ENCODE measurements around the gene GON4L. TPM values are rescaled to one million over a fixed set of nuclear protein-coding genes. Genes with fewer than 3 reads are reported as not detected.

The GON4L gene
- total RNA-seq, 1 donor from 2014 or later = 56.2 TPM

DNA sequence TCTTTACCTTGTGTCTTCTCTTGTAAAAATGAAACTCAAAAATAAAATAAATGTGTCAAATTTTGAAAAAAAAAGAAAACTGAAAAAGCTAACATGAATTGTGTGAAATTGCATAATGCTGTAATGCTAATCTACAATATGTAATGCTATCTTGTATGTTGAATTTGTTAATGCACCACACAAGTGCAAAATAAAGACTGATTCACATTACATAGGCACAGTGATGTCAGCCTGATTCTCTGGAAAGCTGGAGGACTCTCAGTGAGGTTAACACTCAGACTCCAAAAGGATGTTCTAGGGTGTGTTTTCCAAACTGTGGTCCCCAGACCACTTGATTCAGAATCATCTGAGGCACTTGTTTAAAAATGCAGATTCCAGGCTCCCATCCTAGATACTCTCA, 28.0 kb upstream of the GON4L start:
- intact Hi-C loops (cut with micrococcal nuclease) = no loop called here
- DNase-seq (ENCODE audit: low spot score) = no peak
- Mint-ChIP-seq H3K4me3 (ENCODE audit: low read depth) (no peak overlapping the region), H3K27ac (no peak overlapping the region), H3K4me1 (ENCODE audit: low read depth) (no peaks in the 10 kb centered on the region), H3K27me3 (ENCODE audit: low read depth) (no peaks in the 10 kb centered on the region), H3K36me3 (ENCODE audit: low read depth) (peaks cover 12% of the 10 kb centered on the region), H3K9me3 (no peaks in the 10 kb centered on the region)

DNA sequence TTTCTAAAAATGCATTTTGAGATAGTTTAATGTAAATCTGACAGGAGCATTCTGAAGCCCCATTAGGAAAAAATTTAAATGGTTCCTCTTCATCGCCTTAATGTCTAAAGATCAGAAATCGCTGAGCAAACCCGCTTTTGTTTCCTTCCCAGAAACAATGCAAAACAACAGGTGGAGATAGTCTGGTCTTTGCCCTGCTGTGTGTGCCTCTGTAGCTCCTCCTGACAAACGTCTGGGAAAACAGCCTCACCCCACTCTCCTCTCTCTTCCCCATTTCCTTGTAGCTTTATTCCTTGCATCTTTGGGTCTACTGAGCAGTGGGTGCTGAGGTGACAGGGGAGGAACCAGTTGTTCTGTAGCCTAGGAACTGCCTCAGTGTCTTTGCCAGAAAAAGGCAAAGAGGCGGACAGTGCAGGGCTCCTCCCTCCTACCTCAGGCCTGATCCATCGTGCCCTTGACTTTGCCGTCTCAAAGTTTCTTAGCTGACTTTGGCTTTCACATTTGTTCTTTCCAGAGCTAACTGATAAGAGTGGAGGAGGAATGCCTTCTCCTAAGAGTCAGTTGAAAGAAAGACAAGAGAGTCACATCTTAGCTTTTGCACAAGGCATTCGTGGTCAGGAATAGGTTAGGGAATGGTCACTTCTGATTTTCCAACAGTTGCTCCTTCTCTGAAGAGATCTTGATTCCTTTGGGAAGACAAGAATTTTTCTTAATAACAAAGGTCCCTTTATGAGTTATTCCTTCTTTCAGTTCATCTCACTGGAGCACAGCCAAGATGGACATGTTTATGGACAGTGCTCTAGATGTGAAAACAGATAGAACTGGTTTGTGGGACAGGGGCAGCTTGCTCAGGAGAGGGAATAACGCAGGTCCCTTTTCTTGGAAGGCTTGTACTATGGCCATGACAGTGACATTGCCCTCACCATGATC, 27.3 kb upstream of the GON4L start:
- Mint-ChIP-seq H3K27me3 (ENCODE audit: low read depth) (no peaks in the 10 kb centered on the region), H3K27ac (no peak overlapping the region), H3K36me3 (ENCODE audit: low read depth) (peaks cover 12% of the 10 kb centered on the region), H3K4me3 (ENCODE audit: low read depth) (no peak overlapping the region), H3K4me1 (ENCODE audit: low read depth) (no peaks in the 10 kb centered on the region), H3K9me3 (no peaks in the 10 kb centered on the region)
- DNase-seq (ENCODE audit: low spot score) = no peak
- intact Hi-C loops (cut with micrococcal nuclease) = no loop called here

DNA sequence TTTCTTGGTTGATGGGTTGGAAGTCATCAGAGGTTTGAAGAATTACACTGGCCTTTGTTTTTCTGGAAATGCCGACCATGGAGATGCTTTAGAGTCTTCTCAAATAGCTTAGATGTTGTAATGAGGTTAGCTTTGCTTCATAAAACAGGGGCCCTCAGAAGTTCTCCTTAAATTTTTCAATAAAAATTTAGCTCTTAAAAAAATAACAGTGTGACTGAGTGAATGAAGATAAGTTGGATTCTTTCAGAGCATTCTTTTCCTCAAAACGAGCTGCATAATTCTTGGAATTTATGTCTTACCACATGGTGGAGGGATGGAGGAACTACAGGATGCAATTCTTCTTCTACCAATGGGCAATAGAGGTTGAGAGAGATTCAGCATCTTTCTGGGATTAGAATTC, 25.8 kb upstream of the GON4L start:
- no peak overlapping the region for H3K4me3 Mint-ChIP-seq (ENCODE audit: low read depth)
- H3K9me3 Mint-ChIP-seq = no peaks in the 10 kb centered on the region
- H3K4me1 Mint-ChIP-seq (ENCODE audit: low read depth) = no peaks in the 10 kb centered on the region
- no peak overlapping the region for H3K27ac Mint-ChIP-seq
- no peak for DNase-seq (ENCODE audit: low spot score)
- H3K27me3 Mint-ChIP-seq (ENCODE audit: low read depth) = no peaks in the 10 kb centered on the region
- H3K36me3 Mint-ChIP-seq (ENCODE audit: low read depth) = peaks cover 12% of the 10 kb centered on the region
- intact Hi-C loops (cut with micrococcal nuclease) = no loop called here

DNA sequence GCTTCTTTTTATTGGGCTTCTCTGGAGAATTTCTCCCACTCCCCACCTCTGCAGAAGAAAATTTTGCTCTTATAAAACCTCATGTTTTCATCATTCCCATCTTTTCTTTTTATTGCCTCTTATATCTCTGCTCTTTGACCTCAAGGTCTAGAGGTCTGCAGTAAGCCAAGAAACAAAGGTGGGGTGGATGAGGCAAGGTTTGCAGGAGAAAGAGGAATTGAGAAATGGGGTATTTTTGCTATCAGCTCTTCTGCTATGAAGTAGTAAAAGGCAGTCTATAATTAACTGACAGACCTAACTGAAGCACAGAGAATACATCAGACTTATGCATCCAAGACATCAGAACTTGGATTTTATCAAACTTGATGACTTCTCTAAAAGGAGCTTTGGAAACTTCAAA, 25.2 kb upstream of the GON4L start:
- DNase-seq (ENCODE audit: low spot score) = no peak
- Mint-ChIP-seq H3K9me3 (no peaks in the 10 kb centered on the region), H3K36me3 (ENCODE audit: low read depth) (peaks cover 12% of the 10 kb centered on the region), H3K27ac (no peak overlapping the region), H3K4me3 (ENCODE audit: low read depth) (no peak overlapping the region), H3K27me3 (ENCODE audit: low read depth) (no peaks in the 10 kb centered on the region), H3K4me1 (ENCODE audit: low read depth) (no peaks in the 10 kb centered on the region)
- intact Hi-C loops (cut with micrococcal nuclease) = no loop called here

DNA sequence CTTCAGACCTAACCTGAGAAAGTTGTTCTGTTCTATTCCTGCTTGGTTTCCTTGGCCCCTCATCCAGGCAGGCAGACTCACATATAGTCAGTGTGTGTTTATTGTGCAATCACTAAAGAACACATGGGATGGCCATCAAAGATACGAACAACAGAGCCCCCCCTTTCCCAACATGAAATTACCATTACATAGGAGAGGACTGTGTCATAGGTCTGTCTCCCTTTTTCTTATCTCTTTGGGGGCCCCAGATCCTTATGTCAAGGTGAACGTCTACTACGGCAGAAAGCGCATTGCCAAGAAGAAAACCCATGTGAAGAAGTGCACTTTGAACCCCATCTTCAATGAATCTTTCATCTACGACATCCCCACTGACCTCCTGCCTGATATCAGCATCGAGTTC, 23.9 kb upstream of the GON4L start:
- no peak overlapping the region for H3K4me3 Mint-ChIP-seq (ENCODE audit: low read depth)
- H3K27ac Mint-ChIP-seq = no peak overlapping the region
- intact Hi-C loops (cut with micrococcal nuclease) = no loop called here
- no peaks in the 10 kb centered on the region for H3K4me1 Mint-ChIP-seq (ENCODE audit: low read depth)
- peaks cover 12% of the 10 kb centered on the region for H3K36me3 Mint-ChIP-seq (ENCODE audit: low read depth)
- no peaks in the 10 kb centered on the region for H3K9me3 Mint-ChIP-seq
- no peak for DNase-seq (ENCODE audit: low spot score)
- H3K27me3 Mint-ChIP-seq (ENCODE audit: low read depth) = no peaks in the 10 kb centered on the region

DNA sequence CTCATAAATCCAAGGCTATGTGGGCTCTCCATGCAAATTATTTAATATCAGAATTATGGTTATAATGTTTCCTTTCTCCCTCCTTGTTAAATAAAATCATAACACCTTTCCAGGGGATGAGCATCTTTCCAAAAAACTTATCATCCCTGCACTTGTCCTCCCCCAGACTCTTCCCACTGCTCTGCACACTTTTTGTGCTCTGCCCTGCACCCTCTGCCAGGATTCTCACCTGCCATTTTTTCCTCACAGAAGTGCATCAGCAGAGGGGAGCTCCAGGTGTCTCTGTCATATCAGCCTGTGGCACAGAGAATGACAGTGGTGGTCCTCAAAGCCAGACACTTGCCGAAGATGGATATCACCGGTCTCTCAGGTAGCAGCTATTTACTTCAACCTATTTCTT, 23.2 kb upstream of the GON4L start:
- no peak for DNase-seq (ENCODE audit: low spot score)
- H3K36me3 Mint-ChIP-seq (ENCODE audit: low read depth) = peaks cover 12% of the 10 kb centered on the region
- no peak overlapping the region for H3K27ac Mint-ChIP-seq
- no peak overlapping the region for H3K4me3 Mint-ChIP-seq (ENCODE audit: low read depth)
- intact Hi-C loops (cut with micrococcal nuclease) = no loop called here
- H3K9me3 Mint-ChIP-seq = no peaks in the 10 kb centered on the region
- H3K4me1 Mint-ChIP-seq (ENCODE audit: low read depth) = no peaks in the 10 kb centered on the region
- no peaks in the 10 kb centered on the region for H3K27me3 Mint-ChIP-seq (ENCODE audit: low read depth)

DNA sequence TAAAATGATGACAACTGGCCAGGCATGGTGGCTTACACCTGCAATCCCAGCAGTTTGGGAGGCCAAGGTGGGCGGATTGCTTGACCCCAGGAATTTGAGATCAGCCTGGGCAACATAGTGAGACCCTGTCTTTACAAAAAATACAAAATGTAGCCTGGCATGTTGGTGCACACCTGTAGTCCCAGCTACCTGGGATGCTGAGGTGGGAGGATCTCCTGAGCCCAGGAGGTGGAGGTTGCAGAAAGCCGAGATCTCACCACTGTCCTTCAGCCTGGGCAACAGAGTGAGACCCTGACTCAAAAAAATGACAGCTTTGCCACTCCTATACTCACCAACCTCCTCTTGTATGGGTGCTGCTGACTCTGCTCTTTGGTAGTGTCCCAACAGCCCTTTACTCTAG, 20.9 kb upstream of the GON4L start:
- peaks cover 10% of the 10 kb centered on the region for H3K36me3 Mint-ChIP-seq (ENCODE audit: low read depth)
- no peaks in the 10 kb centered on the region for H3K4me1 Mint-ChIP-seq (ENCODE audit: low read depth)
- H3K27me3 Mint-ChIP-seq (ENCODE audit: low read depth) = no peaks in the 10 kb centered on the region
- intact Hi-C loops (cut with micrococcal nuclease) = no loop called here
- DNase-seq (ENCODE audit: low spot score) = no peak
- no peaks in the 10 kb centered on the region for H3K9me3 Mint-ChIP-seq
- no peak overlapping the region for H3K27ac Mint-ChIP-seq
- H3K4me3 Mint-ChIP-seq (ENCODE audit: low read depth) = no peak overlapping the region

DNA sequence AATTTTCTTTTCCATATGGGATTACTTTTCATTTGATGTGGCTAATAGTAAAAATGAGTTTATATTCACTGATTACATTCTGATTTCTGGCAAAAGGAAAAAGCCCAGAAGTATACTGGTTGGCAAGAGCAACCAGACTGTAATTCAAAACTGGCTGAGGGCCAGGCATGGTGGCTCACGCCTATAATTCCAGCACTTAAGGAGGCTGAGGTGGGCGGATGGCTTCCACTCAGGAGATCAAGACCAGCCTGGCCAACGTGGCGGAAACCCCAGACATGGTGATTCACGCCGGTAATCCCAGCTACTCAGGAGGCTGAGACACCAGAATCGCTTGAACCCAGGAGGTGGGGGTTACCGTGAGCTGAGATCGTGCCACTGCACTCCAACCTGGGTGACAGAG, 16.8 kb upstream of the GON4L start:
- peaks cover 8% of the 10 kb centered on the region for H3K36me3 Mint-ChIP-seq (ENCODE audit: low read depth)
- no peaks in the 10 kb centered on the region for H3K9me3 Mint-ChIP-seq
- no peak overlapping the region for H3K4me3 Mint-ChIP-seq (ENCODE audit: low read depth)
- intact Hi-C loops (cut with micrococcal nuclease) = no loop called here
- H3K4me1 Mint-ChIP-seq (ENCODE audit: low read depth) = no peaks in the 10 kb centered on the region
- DNase-seq (ENCODE audit: low spot score) = no peak
- H3K27me3 Mint-ChIP-seq (ENCODE audit: low read depth) = no peaks in the 10 kb centered on the region
- no peak overlapping the region for H3K27ac Mint-ChIP-seq

DNA sequence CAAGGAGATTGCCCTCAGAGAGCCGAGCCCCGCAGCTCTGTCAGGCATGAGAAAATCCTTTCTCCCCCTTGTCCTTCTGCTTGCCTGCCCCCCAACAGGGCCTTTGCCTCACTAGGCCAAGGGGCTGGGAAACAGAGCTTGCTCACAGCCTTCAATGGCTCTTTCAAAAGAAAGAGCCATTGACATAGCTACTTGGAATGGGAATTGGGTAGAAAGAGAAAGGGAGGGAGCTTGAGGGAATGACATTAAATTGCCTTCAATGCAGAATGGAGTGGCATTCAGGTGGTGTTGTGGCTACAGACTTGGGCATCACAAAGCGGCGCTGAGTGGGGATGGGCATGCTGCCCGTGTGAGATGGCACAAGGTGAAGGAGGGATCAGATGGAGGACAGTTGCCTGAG, 15.5 kb upstream of the GON4L start:
- Mint-ChIP-seq H3K27ac (no peak overlapping the region), H3K36me3 (ENCODE audit: low read depth) (peaks cover 8% of the 10 kb centered on the region), H3K9me3 (no peaks in the 10 kb centered on the region), H3K4me3 (ENCODE audit: low read depth) (no peak overlapping the region), H3K4me1 (ENCODE audit: low read depth) (no peaks in the 10 kb centered on the region), H3K27me3 (ENCODE audit: low read depth) (no peaks in the 10 kb centered on the region)
- intact Hi-C loops (cut with micrococcal nuclease) = no loop called here
- no peak for DNase-seq (ENCODE audit: low spot score)

DNA sequence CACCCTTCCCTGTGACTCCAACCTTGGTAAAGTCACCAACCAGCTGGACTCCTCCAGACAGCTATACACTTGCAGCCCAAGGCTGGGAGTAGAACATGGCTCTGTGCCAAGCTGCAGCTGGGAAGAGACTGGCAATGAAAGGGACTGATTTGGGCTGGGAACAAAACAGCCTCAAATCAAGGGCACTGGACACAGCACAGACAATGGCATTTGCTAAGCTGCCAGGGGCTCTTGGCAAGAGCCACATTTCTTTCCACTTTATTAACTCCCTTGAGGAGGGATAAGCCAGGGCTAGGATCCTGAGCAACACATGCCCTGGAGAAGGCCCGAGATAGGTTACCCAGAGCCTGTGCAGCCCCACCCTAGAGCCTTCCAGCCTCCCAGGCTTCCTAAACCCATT, 14.4 kb upstream of the GON4L start:
- Mint-ChIP-seq H3K4me1 (ENCODE audit: low read depth) (no peaks in the 10 kb centered on the region), H3K9me3 (no peaks in the 10 kb centered on the region)
- no peak for DNase-seq (ENCODE audit: low spot score)

DNA sequence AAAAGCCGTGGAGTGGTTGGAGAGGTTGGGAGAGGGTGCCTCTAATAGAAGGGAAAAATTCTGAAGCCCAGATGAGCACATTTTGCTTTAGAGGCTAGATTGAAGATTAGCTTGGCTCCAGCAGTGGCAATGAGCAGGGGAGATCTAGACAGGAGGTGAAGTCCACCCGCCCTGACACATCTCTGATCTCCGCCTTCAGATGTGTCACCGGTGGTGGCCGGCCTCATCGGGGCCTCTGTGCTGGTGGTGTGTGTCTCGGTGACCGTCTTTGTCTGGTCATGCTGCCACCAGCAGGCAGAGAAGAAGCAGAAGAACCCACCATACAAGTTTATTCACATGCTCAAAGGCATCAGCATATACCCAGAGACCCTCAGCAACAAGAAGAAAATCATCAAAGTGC, 10.8 kb upstream of the GON4L start:
- Mint-ChIP-seq H3K4me1 (ENCODE audit: low read depth) (peaks cover under 1% of the 10 kb centered on the region), H3K4me3 (ENCODE audit: low read depth) (no peak overlapping the region), H3K27ac (no peak overlapping the region), H3K27me3 (ENCODE audit: low read depth) (no peaks in the 10 kb centered on the region), H3K36me3 (ENCODE audit: low read depth) (peaks cover 8% of the 10 kb centered on the region), H3K9me3 (no peaks in the 10 kb centered on the region)
- intact Hi-C loops (cut with micrococcal nuclease) = no loop called here
- DNase-seq (ENCODE audit: low spot score) = no peak

More for the DNA sequence above, 14.4 kb upstream of the GON4L start:
- intact Hi-C loops (cut with micrococcal nuclease) = no loop called here
- no peak overlapping the region for H3K27ac Mint-ChIP-seq
- peaks cover 8% of the 10 kb centered on the region for H3K36me3 Mint-ChIP-seq (ENCODE audit: low read depth)
- H3K4me3 Mint-ChIP-seq (ENCODE audit: low read depth) = no peak overlapping the region
- H3K27me3 Mint-ChIP-seq (ENCODE audit: low read depth) = no peaks in the 10 kb centered on the region

DNA sequence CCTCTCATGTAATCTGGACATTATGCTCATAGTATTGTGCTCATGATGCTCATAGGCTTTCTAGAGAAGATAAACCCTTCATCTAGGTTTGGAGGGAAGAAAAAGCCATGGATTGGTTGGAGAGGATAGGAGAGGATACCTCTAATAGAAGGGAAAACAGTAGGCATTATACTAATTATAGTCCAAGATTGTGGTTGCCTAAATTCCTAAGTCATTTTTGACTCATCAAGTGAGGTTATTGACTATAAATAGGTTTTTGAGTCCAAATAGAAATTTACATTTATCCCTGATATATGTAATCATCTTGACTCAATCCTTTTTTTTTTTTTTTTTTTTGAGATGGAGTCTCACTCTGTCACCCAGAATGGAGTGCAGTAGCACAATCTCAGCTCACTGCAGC, 7.4 kb upstream of the GON4L start:
- no peak for DNase-seq (ENCODE audit: low spot score)
- Mint-ChIP-seq H3K9me3 (no peaks in the 10 kb centered on the region), H3K4me3 (ENCODE audit: low read depth) (no peak overlapping the region), H3K27me3 (ENCODE audit: low read depth) (no peaks in the 10 kb centered on the region), H3K27ac (no peak overlapping the region), H3K36me3 (ENCODE audit: low read depth) (peaks cover 7% of the 10 kb centered on the region), H3K4me1 (ENCODE audit: low read depth) (peaks cover 21% of the 10 kb centered on the region)
- intact Hi-C loops (cut with micrococcal nuclease) = no loop called here

DNA sequence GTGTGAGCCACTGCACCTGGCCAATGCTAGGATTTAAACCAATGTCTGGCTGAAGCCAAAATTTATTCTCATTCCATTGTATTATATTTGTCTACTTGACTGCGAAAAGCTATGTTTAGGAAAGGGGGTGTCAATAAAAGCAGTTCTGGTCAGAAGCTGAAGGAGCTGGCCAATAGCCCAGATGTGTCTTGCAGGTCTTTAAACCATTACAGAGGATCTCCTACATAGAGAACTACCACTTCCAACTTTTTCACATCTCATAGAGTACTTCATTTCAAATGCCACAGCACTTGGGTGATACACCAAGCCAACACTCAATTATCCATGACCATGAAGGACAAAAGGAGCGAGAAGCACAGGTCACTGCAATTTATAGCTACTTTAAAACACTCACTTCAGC, 4.9 kb upstream of the GON4L start:
- H3K4me1 Mint-ChIP-seq (ENCODE audit: low read depth) = peaks cover 35% of the 10 kb centered on the region
- H3K27ac Mint-ChIP-seq = no peak overlapping the region
- no peaks in the 10 kb centered on the region for H3K27me3 Mint-ChIP-seq (ENCODE audit: low read depth)
- no peak overlapping the region for H3K4me3 Mint-ChIP-seq (ENCODE audit: low read depth)
- no peaks in the 10 kb centered on the region for H3K9me3 Mint-ChIP-seq
- peaks cover 9% of the 10 kb centered on the region for H3K36me3 Mint-ChIP-seq (ENCODE audit: low read depth)
- DNase-seq (ENCODE audit: low spot score) = no peak
- intact Hi-C loops (cut with micrococcal nuclease) = no loop called here
